Progenitor cell of endocrine pancreas (in vitro differentiated cells): ENCODE measurements around the gene RUNX2. TPM values are rescaled to one million over a fixed set of nuclear protein-coding genes. Genes with fewer than 3 reads are reported as not detected.

ENCODE experiments used
- DNase-seq: peaks from one replicate; pipeline ENCODE4 v3.0.0; 2021; ENCODE audit warnings: low spot score; ENCODE audit not compliant: unreplicated experiment
- H3K27ac Mint-ChIP-seq: 2 replicates; pipeline ENCODE4 v1.8.0; 2021; ENCODE audit warnings: mild to moderate bottlenecking, moderate library complexity, mixed read lengths
- H3K27me3 Mint-ChIP-seq: 2 replicates; pipeline ENCODE4 v1.8.0; 2021; ENCODE audit warnings: mixed read lengths
- H3K36me3 Mint-ChIP-seq: 2 replicates; pipeline ENCODE4 v1.8.0; 2022; ENCODE audit warnings: mixed read lengths; ENCODE audit not compliant: insufficient read depth
- H3K4me1 Mint-ChIP-seq: 2 replicates; pipeline ENCODE4 v1.8.0; 2021; ENCODE audit warnings: low read depth, mixed read lengths
- H3K4me3 Mint-ChIP-seq: 2 replicates; pipeline ENCODE4 v1.8.0; 2021; ENCODE audit warnings: low read depth, mild to moderate bottlenecking, moderate library complexity, mixed read lengths
- H3K9me3 Mint-ChIP-seq: 2 replicates; pipeline ENCODE4 v1.8.0; 2021; ENCODE audit warnings: low read depth, mixed read lengths
- CTCF ChIP-seq: fragments of 200-600 bp; sonication (generic); IDR thresholded peaks from one replicate; pipeline ENCODE4 v1.5.0; 2021; ENCODE audit warnings: antibody characterized with exemption, mild to moderate bottlenecking; ENCODE audit not compliant: unreplicated experiment
- total RNA-seq: library from RNA; stranded (reverse); gene quantifications from 2 replicates; pipeline ENCODE4 v1.2.1, GENCODE V29; 2021

The RUNX2 gene
- total RNA-seq, 1 donor from 2014 or later = 0.46 TPM

- TF ChIP-seq CTCF = no peak
- Mint-ChIP-seq H3K4me1 (peaks cover 19% of the 10 kb centered on the region), H3K4me3 (peak overlapping the region; percentile 76), H3K27me3 (peaks cover 80% of the 10 kb centered on the region), H3K36me3 (no peaks in the 10 kb centered on the region), H3K27ac (peak overlapping the region; percentile 33), H3K9me3 (no peaks in the 10 kb centered on the region)
- DNase-seq = peak; percentile 20
Measured at GRCh38 chr6:45422503-45423110, 94.5 kb downstream of the RUNX2 start.

GRCh38 chr6:45423111-45423823 is 95.1 kb downstream of the RUNX2 start:
- Mint-ChIP-seq H3K9me3 (no peaks in the 10 kb centered on the region), H3K27ac (peak overlapping the region; percentile 62), H3K4me1 (peaks cover 19% of the 10 kb centered on the region), H3K27me3 (peaks cover 82% of the 10 kb centered on the region), H3K36me3 (no peaks in the 10 kb centered on the region), H3K4me3 (peak overlapping the region; percentile 76)
- TF ChIP-seq CTCF = no peak
- peak; percentile 21 for DNase-seq

GRCh38 chr6:45423824-45424450 is 95.8 kb downstream of the RUNX2 start:
- H3K27me3 Mint-ChIP-seq = peaks cover 82% of the 10 kb centered on the region
- no peaks in the 10 kb centered on the region for H3K9me3 Mint-ChIP-seq
- H3K27ac Mint-ChIP-seq = no peak overlapping the region
- TF ChIP-seq CTCF = no peak
- peaks cover 19% of the 10 kb centered on the region for H3K4me1 Mint-ChIP-seq
- H3K4me3 Mint-ChIP-seq = peak overlapping the region; percentile 51
- peak; percentile 11 for DNase-seq
- H3K36me3 Mint-ChIP-seq = no peaks in the 10 kb centered on the region

- Mint-ChIP-seq H3K4me3 (no peak overlapping the region), H3K27ac (no peak overlapping the region), H3K9me3 (no peaks in the 10 kb centered on the region), H3K36me3 (no peaks in the 10 kb centered on the region), H3K27me3 (peaks cover 82% of the 10 kb centered on the region), H3K4me1 (peaks cover 17% of the 10 kb centered on the region)
- no peak for TF ChIP-seq CTCF
- DNase-seq = no peak
Measured at GRCh38 chr6:45424451-45424861, 96.3 kb downstream of the RUNX2 start.

- peaks cover 69% of the 10 kb centered on the region for H3K27me3 Mint-ChIP-seq
Measured at GRCh38 chr6:45426251-45426650, 98.1 kb downstream of the RUNX2 start.

More at GRCh38 chr6:45426251-45426650, 98.1 kb downstream of the RUNX2 start:
- H3K27ac Mint-ChIP-seq = no peak overlapping the region
- H3K9me3 Mint-ChIP-seq = no peaks in the 10 kb centered on the region
- TF ChIP-seq CTCF = no peak
- peaks cover 8% of the 10 kb centered on the region for H3K4me1 Mint-ChIP-seq
- no peak overlapping the region for H3K4me3 Mint-ChIP-seq
- H3K36me3 Mint-ChIP-seq = no peaks in the 10 kb centered on the region
- DNase-seq = no peak
